ENCODE results near the gene ZNF124. TPM values are rescaled to one million over a fixed set of nuclear protein-coding genes. Genes with fewer than 3 reads are reported as not detected.

ZNF124 gene
- total and polyA plus RNA-seq, 8 donors: 1.1 to 33.3 (median 13.3) TPM

DNA sequence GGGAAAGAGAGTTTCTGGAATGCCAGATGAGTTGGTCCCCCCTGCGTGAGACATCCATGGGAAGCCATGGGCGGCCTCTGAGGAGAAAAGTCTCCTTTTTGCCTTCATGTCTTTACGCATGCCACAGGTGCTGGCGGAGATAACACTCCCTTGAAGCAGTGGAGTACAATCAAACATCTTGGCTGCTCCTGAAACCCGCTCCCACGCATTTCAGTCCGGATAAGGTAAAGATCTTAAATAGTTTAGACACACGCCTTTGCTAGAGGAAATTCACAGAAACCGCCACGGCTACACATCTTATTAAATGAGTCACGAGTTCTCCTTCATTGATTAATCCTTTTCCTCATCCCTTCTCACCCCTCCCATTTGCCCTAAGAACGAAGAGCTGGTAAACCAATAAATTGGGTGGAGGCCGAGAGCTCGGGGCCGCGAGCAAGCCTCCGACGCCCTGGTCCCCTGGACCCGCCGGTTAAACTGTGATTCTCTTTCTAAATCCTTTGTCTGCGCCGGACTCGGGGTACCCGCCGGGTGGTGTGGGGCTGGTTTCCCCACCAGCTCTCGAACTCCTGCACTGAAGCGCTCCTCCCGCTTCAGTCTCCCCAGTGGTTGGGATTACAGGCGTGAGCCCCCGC lies 61.1 kb downstream of the ZNF124 start:
- TF ChIP-seq, protein P1, sequence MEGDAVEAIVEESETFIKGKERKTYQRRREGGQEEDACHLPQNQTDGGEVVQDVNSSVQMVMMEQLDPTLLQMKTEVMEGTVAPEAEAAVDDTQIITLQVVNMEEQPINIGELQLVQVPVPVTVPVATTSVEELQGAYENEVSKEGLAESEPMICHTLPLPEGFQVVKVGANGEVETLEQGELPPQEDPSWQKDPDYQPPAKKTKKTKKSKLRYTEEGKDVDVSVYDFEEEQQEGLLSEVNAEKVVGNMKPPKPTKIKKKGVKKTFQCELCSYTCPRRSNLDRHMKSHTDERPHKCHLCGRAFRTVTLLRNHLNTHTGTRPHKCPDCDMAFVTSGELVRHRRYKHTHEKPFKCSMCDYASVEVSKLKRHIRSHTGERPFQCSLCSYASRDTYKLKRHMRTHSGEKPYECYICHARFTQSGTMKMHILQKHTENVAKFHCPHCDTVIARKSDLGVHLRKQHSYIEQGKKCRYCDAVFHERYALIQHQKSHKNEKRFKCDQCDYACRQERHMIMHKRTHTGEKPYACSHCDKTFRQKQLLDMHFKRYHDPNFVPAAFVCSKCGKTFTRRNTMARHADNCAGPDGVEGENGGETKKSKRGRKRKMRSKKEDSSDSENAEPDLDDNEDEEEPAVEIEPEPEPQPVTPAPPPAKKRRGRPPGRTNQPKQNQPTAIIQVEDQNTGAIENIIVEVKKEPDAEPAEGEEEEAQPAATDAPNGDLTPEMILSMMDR (IDR thresholded peaks at IDR 0.05): no peak
- Histone ChIP-seq H3K27ac (peak overlapping the region; percentile 57 to 77 (median 76)), H3K36me3 (no peaks in the 10 kb centered on the region), H3K4me3 (peak overlapping the region; percentile 61 to 74 (median 71)), H3K9me3 (no peaks in the 10 kb centered on the region), H3K4me1 (no peaks in the 10 kb centered on the region), H3K27me3 (no peaks in the 10 kb centered on the region)
- no peak for ATAC-seq
- no peak for FAIRE-seq
- WGBS, 2 donors: 13 to 14% methylated on average over 30 of the region's 30 CpGs
- intact Hi-C loops (cut with DNase I): no loop called here
- DNase-seq: peak in 1 of 6 donors; percentile 73

DNA sequence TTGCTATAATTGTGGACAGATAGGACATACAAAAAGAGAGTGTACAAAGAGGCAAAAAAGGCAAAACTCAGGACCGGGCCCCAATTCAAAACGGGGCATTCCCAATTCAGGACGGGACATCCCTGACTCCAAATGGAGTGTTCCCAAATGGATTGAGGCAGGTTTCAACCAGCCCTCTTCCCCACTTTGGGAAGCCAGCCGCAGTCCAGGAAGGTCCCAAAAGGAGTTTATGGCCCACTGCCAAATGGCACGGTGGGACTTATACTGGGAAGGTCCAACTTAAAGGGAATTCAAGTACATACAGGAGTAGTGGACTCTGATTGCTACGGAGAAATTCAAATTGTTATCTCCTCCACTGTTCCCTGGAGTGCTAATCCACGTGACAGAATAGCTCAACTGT lies 64.1 kb downstream of the ZNF124 start:
- Histone ChIP-seq H3K4me3 (no peak overlapping the region), H3K9me3 (no peaks in the 10 kb centered on the region), H3K27ac (no peak overlapping the region), H3K36me3 (no peaks in the 10 kb centered on the region), H3K27me3 (no peaks in the 10 kb centered on the region), H3K4me1 (peaks cover 4 to 6% (median 6%) of the 10 kb centered on the region in 3 donors)
- ATAC-seq: no peak
- intact Hi-C loops (cut with DNase I): no loop called here
- WGBS, 2 donors: 93% methylated on average over 7 of the region's 7 CpGs
- TF ChIP-seq, protein P1 (IDR thresholded peaks at IDR 0.05): no peak
- no peak for FAIRE-seq
- DNase-seq: no peak

DNA sequence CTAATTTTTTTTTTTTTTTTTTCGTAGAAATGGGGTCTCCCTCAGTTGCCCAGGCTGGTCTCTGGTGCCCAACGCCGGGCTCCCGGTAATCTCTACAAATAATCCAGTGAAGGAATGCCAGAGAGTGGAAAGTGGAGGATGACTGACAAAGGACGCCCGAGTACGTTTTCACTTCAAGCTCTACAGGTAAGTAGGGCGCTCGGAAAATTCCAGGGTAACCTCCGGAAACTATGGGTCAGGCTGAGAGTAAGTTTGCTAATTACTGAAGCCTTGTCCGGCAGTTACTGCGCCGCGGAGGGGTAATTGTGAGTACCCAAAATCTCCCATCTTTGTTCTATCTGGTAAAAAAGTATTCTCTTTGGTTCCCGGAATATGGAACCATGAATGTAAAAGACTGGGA lies 65.9 kb downstream of the ZNF124 start:
- Histone ChIP-seq H3K4me1 (peaks cover 6 to 9% (median 8%) of the 10 kb centered on the region in 3 donors), H3K4me3 (no peak overlapping the region), H3K27ac (no peak overlapping the region), H3K9me3 (peaks cover 0 to 4% (median 0%) of the 10 kb centered on the region in 4 donors), H3K36me3 (peaks cover 3 to 12% (median 6%) of the 10 kb centered on the region in 3 donors), H3K27me3 (no peaks in the 10 kb centered on the region)
- ATAC-seq: no peak
- no peak for FAIRE-seq
- 85 to 89% methylated on average over 15 of the region's 15 CpGs for WGBS, 2 donors
- intact Hi-C loops (cut with DNase I): no loop called here
- no peak for DNase-seq
- TF ChIP-seq, protein P1 (IDR thresholded peaks at IDR 0.05): no peak

Small RNA genes lying within 50 kb of the gene (microRNA-seq; reads per million reads assigned to microRNA genes)
- gene MIR3916: 0 reads per million in 2 donors

Other genes starting within 250 kb of the ZNF124 start
- gene AHCTF1, start 240.1 kb downstream of the ZNF124 start, total RNA-seq: 10 to 100 TPM; 11.1 to 14.6 (median 11.7) TPM
- gene AHCTF1, start 240.1 kb downstream of the ZNF124 start, polyA plus RNA-seq: 1 to 10 TPM; 4.8 to 7.4 TPM
- gene ZNF695, start 164.0 kb downstream of the ZNF124 start, total RNA-seq: under 1 TPM in 3 of 6 donors, not detected in 3; 0.06 to 0.62 (median 0.06) TPM
- gene ZNF695, start 164.0 kb downstream of the ZNF124 start, polyA plus RNA-seq: not detected
- 1 to 10 TPM in 5 of 6 donors, under 1 TPM in 1; 0.74 to 2.3 (median 1.2) TPM for gene ZNF670, start 93.2 kb downstream of the ZNF124 start, total RNA-seq
- gene ZNF670, start 93.2 kb downstream of the ZNF124 start, polyA plus RNA-seq: 1 to 10 TPM in 1 of 2 donors, under 1 TPM in 1; 0.87 to 1.2 TPM
- 1 to 10 TPM; 2.4 to 5.1 (median 3.4) TPM for gene ZNF669, start 67.7 kb downstream of the ZNF124 start, total RNA-seq
- gene ZNF669, start 67.7 kb downstream of the ZNF124 start, polyA plus RNA-seq: 1 to 10 TPM; 1.7 to 3.1 TPM
- gene VN1R5, start 84.1 kb upstream of the ZNF124 start, total RNA-seq: not detected
- gene VN1R5, start 84.1 kb upstream of the ZNF124 start, polyA plus RNA-seq: not detected
- 10 to 100 TPM; 16.7 to 24.4 (median 19.2) TPM for gene ZNF496, start 159.8 kb upstream of the ZNF124 start, total RNA-seq
- 10 to 100 TPM; 11.4 to 18.7 TPM for gene ZNF496, start 159.8 kb upstream of the ZNF124 start, polyA plus RNA-seq
- 1 to 10 TPM in 2 of 6 donors, under 1 TPM in 4; 0.09 to 3.8 (median 0.68) TPM for gene NLRP3, start 244.2 kb upstream of the ZNF124 start, total RNA-seq
- gene NLRP3, start 244.2 kb upstream of the ZNF124 start, polyA plus RNA-seq: under 1 TPM; 0.19 to 0.38 TPM

Measured in pancreas (tissue), 10 donors.